Measurements from ENCODE around the gene FOXC2.

Gene FOXC2

GRCh38 chr16:86566601-86566965, at the start of gene FOXC2:
TSS of gene FOXC2 (plus strand) at chr16:86566829. CDS start at chr16:86567336, 507 bp downstream.
- DNase-seq, result no peak

- no peak for DNase-seq
Observed at GRCh38 chr16:86517033-86517432, 49.6 kb upstream of the FOXC2 start.

GRCh38 chr16:86517652-86518258, 48.9 kb upstream of the FOXC2 start:
- DNase-seq, result no peak

- DNase-seq, result no peak
Observed at GRCh38 chr16:86519007-86519648, 47.5 kb upstream of the FOXC2 start.

- no peak for DNase-seq
Observed at GRCh38 chr16:86519649-86520316, 46.8 kb upstream of the FOXC2 start.

GRCh38 chr16:86520317-86521210, 46.1 kb upstream of the FOXC2 start:
- no peak for DNase-seq

GRCh38 chr16:86521236-86522197, 45.1 kb upstream of the FOXC2 start:
- DNase-seq, result no peak

GRCh38 chr16:86522634-86523033, 44.0 kb upstream of the FOXC2 start:
- DNase-seq, result no peak

GRCh38 chr16:86523166-86523740, 43.4 kb upstream of the FOXC2 start:
- no peak for DNase-seq

- no peak for DNase-seq
Observed at GRCh38 chr16:86524029-86524428, 42.6 kb upstream of the FOXC2 start.

GRCh38 chr16:86525696-86526095, 40.9 kb upstream of the FOXC2 start:
- no peak for DNase-seq

- no peak for DNase-seq
Observed at GRCh38 chr16:86527366-86527765, 39.3 kb upstream of the FOXC2 start.

- DNase-seq, result no peak
Observed at GRCh38 chr16:86528061-86528929, 38.3 kb upstream of the FOXC2 start.

- DNase-seq, result no peak
Observed at GRCh38 chr16:86529160-86529559, 37.5 kb upstream of the FOXC2 start.

GRCh38 chr16:86530251-86531190, 36.1 kb upstream of the FOXC2 start:
- DNase-seq, result no peak

GRCh38 chr16:86531191-86531545, 35.5 kb upstream of the FOXC2 start:
- no peak for DNase-seq

- DNase-seq, result no peak
Observed at GRCh38 chr16:86531641-86532525, 34.7 kb upstream of the FOXC2 start.

GRCh38 chr16:86532526-86532815, 34.2 kb upstream of the FOXC2 start:
- DNase-seq, result no peak

GRCh38 chr16:86533076-86533475, 33.6 kb upstream of the FOXC2 start:
- DNase-seq, result no peak

Measured in NCI-H510A (cell line).